ENCODE measurements around the gene NUDT4B.
"Not testable (repeated sequence)": the region's sequence is repeated elsewhere in the genome, so short reads cannot be mapped to it uniquely, and the experiment has no call there.

The NUDT4B gene

DNA sequence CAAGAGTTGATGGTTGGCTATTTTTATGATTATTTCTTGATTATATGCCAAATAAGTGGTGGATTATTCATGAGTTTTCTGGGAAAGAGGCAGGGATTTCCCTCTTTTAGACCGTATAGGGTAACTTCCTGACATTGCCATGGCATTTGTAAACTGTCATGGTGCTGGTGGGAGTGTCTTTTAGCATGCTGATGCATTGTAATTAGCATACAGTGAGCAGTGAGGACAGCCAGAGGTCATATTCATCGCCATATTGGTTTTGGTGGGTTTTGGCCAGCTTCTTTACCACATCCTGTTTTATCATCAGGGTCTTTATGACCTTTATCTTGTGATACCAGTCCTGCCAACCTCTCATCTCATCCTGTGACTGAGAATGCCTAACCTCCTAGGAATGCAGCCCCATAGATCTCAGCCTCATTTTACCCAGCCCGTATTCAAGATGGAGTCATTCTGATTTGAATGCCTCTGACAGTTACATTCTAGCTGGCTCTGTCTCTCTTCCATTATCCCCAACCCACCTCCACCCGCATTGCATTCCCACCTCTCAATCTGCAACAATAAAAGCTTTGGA, 45.3 kb downstream of the NUDT4B start:
- H3K4me3 ChIP-seq (ENCODE audit: low read depth, low read length): not testable (repeated sequence)

Measured in WI38 (cell line).